Brain pericyte (primary cell): Measurements from ENCODE around the gene SPEM3.
"Not testable (repeated sequence)": the region's sequence is repeated elsewhere in the genome, so short reads cannot be mapped to it uniquely, and the experiment has no call there.

Experiments
- DNase-seq: peaks from one replicate; pipeline ENCODE4 v3.0.0-alpha.2; 2012; ENCODE audit warnings: low read depth, low spot score

The SPEM3 gene

GRCh38 chr17:7442142-7442541 lies 13.5 kb downstream of the SPEM3 start:
- no peak for DNase-seq

- no peak for DNase-seq
Measured at GRCh38 chr17:7443499-7444485, 15.1 kb downstream of the SPEM3 start.

- no peak for DNase-seq
Measured at GRCh38 chr17:7444682-7445618, 16.3 kb downstream of the SPEM3 start, which contains the start of gene CHRNB1. Gene CHRNB1, plus strand, starts transcription at chr17:7445061. Its CDS starts 67 bp downstream, at chr17:7445128.

- DNase-seq = no peak
Measured at GRCh38 chr17:7445619-7445968, 16.9 kb downstream of the SPEM3 start.

- DNase-seq = no peak
Measured at GRCh38 chr17:7448461-7448860, 19.8 kb downstream of the SPEM3 start.

- no peak for DNase-seq
Measured at GRCh38 chr17:7459961-7460545, 31.4 kb downstream of the SPEM3 start.

GRCh38 chr17:7460850-7461660 lies 32.4 kb downstream of the SPEM3 start:
- DNase-seq = no peak

- no peak for DNase-seq
Measured at GRCh38 chr17:7462474-7463371, 34.1 kb downstream of the SPEM3 start.

GRCh38 chr17:7463372-7463846 lies 34.8 kb downstream of the SPEM3 start:
- no peak for DNase-seq

- no peak for DNase-seq
Measured at GRCh38 chr17:7464081-7464480, 35.4 kb downstream of the SPEM3 start.

GRCh38 chr17:7465597-7466275 lies 37.1 kb downstream of the SPEM3 start:
- DNase-seq = no peak

GRCh38 chr17:7466318-7466638 lies 37.6 kb downstream of the SPEM3 start:
- DNase-seq = no peak

GRCh38 chr17:7466639-7467341 lies 38.1 kb downstream of the SPEM3 start:
- no peak for DNase-seq

GRCh38 chr17:7467498-7467897 lies 38.8 kb downstream of the SPEM3 start:
- DNase-seq = no peak

GRCh38 chr17:7468290-7468689 lies 39.6 kb downstream of the SPEM3 start:
- no peak for DNase-seq

- DNase-seq = no peak
Measured at GRCh38 chr17:7468804-7469389, 40.2 kb downstream of the SPEM3 start.

GRCh38 chr17:7469843-7470242 lies 41.2 kb downstream of the SPEM3 start:
- DNase-seq = not testable (repeated sequence)

GRCh38 chr17:7470457-7470973 lies 41.9 kb downstream of the SPEM3 start:
- DNase-seq = not testable (repeated sequence)
